Activated B cell treated with CpG ODN at 0.5 μM for 24 hours (primary cell): ENCODE results near the gene LRRC45. TPM values are rescaled to one million over a fixed set of nuclear protein-coding genes. Genes with fewer than 3 reads are reported as not detected.

ENCODE experiments used
- ATAC-seq: fragments of 200-7000 bp; cut with Tn5 transposase; one replicate; pipeline ENCODE4 v1.10.0; 2021; ENCODE audit warnings: low read depth, mild to moderate bottlenecking, moderate library complexity
- CTCF ChIA-PET: fragments of 350-600 bp; sonication (Branson Sonifier 250); formaldehyde crosslinking; loops from one replicate; lab custom pipeline; 2021; ENCODE audit warnings: antibody characterized with exemption; lab: Charles Lee
- POLR2A ChIA-PET: fragments of 350-600 bp; sonication (Branson Sonifier 250); formaldehyde crosslinking; loops from one replicate; lab custom pipeline; 2021; ENCODE audit warnings: antibody characterized with exemption; lab: Charles Lee
- DNase-seq: peaks from one replicate; pipeline ENCODE4 v3.0.0; 2022
- H3K27ac Mint-ChIP-seq: one replicate; pipeline ENCODE4 v1.8.0; 2020; ENCODE audit warnings: mixed read lengths
- H3K27me3 Mint-ChIP-seq: one replicate; pipeline ENCODE4 v1.8.0; 2021; ENCODE audit warnings: mixed read lengths
- H3K36me3 Mint-ChIP-seq: one replicate; pipeline ENCODE4 v1.8.0; 2021; ENCODE audit warnings: low read depth, mixed read lengths
- H3K4me1 Mint-ChIP-seq: one replicate; pipeline ENCODE4 v1.8.0; 2021; ENCODE audit warnings: mixed read lengths
- H3K4me3 Mint-ChIP-seq: one replicate; pipeline ENCODE4 v1.8.0; 2020; ENCODE audit warnings: mild to moderate bottlenecking, mixed read lengths
- H3K9me3 Mint-ChIP-seq: one replicate; pipeline ENCODE4 v1.8.0; 2020; ENCODE audit warnings: mixed read lengths
- intact Hi-C: fragments of 100-400 bp; cut with micrococcal nuclease; formaldehyde crosslinking; loops from one replicate; pipeline ENCODE4 v1.15.1; 2024
- total RNA-seq: library from RNA; stranded (reverse); gene quantifications from 2 replicates; pipeline ENCODE4 v1.2.3, GENCODE V29; 2022
- TF ChIP-seq, protein P1 (sequence below): fragments of 200-600 bp; IDR thresholded peaks from one replicate; pipeline ENCODE4 v1.8.0; 2022; ENCODE audit warnings: antibody characterized with exemption, mild to moderate bottlenecking

The LRRC45 gene
- total RNA-seq, 1 donor from 2014 or later: 10.6 TPM

DNA sequence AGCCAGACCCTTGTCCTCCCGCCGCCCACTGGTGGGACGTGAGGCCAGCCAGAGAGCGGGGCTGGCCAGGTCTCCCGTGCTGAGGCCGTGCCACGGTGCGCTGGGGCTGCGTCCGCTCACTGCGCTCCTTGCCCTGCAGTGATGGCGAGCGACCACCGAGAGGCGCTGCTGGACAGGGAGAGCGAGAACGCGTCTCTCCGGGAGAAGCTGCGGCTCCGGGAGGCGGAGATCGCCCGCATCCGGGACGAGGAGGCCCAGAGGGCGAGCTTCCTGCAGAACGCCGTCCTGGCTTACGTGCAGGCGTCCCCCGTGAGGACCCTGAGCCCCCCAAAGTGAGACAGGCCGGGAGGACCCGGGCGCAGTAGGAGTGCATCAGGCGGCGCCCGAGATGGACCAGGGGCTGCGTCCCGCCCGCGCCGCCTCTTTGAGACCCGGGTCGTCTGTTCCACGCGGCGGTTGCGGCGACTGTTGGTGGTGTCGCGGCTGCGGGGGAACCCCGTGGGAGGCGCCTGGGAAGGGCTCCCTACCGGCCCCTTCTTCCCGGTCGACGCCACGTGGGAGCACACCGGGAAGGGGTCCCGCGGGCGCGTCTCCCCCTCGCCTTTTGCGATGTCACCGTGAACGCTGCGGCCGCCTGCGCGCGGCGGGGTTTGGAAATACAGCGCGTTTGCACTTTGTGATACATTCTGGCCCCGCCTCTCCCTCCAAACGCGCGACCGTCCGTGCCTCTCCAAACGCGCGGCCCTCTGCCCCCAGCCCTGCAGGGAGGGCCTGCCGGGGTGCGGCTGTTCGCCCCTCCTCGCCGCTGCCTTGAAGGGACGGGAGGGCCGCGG, 7.6 kb downstream of the LRRC45 start:
- intact Hi-C loops: loop anchor here (1.0 to 10.0 kb wide), 3 partner anchors 7 to 264 kb away; partner anchors contain the start of gene LRRC45
- Mint-ChIP-seq H3K9me3 (no peaks in the 10 kb centered on the region), H3K4me1 (peaks cover 14% of the 10 kb centered on the region), H3K27ac (no peak overlapping the region), H3K36me3 (peaks cover 7% of the 10 kb centered on the region), H3K27me3 (peaks cover 2% of the 10 kb centered on the region), H3K4me3 (peak overlapping the region; percentile 77)
- DNase-seq (peak; percentile 69), ATAC-seq (peak; percentile 84)
- POLR2A ChIA-PET: interaction anchor here (0.6 to 1.2 kb wide), 3 partner anchors 21 to 68 kb away, joined by 3 to 4 read pairs (median 3); partner anchors contain the start of genes GPS1 and RFNG
- CTCF ChIA-PET: interaction anchor here (0.8 to 2.3 kb wide), 9 partner anchors 11 to 291 kb away, joined by 3 to 15 read pairs (median 4); partner anchors contain the start of gene FASN
- TF ChIP-seq, protein P1, sequence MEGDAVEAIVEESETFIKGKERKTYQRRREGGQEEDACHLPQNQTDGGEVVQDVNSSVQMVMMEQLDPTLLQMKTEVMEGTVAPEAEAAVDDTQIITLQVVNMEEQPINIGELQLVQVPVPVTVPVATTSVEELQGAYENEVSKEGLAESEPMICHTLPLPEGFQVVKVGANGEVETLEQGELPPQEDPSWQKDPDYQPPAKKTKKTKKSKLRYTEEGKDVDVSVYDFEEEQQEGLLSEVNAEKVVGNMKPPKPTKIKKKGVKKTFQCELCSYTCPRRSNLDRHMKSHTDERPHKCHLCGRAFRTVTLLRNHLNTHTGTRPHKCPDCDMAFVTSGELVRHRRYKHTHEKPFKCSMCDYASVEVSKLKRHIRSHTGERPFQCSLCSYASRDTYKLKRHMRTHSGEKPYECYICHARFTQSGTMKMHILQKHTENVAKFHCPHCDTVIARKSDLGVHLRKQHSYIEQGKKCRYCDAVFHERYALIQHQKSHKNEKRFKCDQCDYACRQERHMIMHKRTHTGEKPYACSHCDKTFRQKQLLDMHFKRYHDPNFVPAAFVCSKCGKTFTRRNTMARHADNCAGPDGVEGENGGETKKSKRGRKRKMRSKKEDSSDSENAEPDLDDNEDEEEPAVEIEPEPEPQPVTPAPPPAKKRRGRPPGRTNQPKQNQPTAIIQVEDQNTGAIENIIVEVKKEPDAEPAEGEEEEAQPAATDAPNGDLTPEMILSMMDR: peak; percentile 73

DNA sequence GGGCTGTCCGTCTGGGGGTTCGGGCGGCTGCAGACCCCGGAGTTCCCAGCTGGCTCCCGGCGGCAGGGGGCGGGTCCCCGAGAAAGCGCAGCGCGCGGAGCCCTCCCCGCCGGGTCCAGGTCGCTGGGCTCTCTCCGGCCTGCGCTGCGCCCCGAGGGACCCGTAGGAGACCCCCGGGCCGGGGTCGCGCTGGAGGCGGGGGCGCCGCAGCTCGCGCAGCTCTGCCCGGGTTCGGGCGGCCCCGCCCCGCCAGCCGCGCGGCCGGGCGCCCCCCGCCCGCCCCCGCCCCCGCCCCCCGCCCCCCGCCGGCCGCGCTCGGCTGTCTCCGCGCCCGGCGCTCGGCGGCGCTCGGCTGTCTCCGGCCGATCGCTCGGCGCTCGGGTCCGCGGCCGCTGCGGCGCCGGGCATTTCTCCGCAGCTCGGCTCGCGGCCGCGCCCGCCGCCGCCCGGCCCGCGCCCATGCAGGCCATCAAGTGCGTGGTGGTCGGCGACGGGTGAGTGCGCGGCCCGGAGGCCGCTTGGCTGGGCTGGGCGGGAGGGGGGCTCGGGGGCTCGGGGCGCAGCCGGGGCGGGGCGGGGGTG, 8.3 kb downstream of the LRRC45 start, which contains the start of gene RAC3:
Gene RAC3 (plus strand): TSS at position 376 of the 582 bp plus-strand sequence. CDS start 84 bp downstream, at position 460.
- POLR2A ChIA-PET: interaction anchor here (1.1 kb wide), 1 partner anchor 68 kb away, joined by 4 read pairs; no protein-coding TSS in a partner anchor
- ATAC-seq: peak; percentile 33
- no peaks in the 10 kb centered on the region for H3K9me3 Mint-ChIP-seq
- no peak within 1 kb of the TSS for H3K27ac Mint-ChIP-seq
- no peak for DNase-seq
- H3K4me1 Mint-ChIP-seq: peaks cover 19% of the 10 kb centered on the region
- H3K36me3 Mint-ChIP-seq: peaks cover 7% of the 10 kb centered on the region
- TF ChIP-seq, protein P1: no peak
- CTCF ChIA-PET: interaction anchor here (0.9 to 2.3 kb wide), 4 partner anchors 18 to 174 kb away, joined by 3 to 15 read pairs (median 6); no protein-coding TSS in a partner anchor
- H3K4me3 Mint-ChIP-seq: peak within 1 kb of the TSS; percentile 77
- intact Hi-C loops: loop anchor here (1.0 to 10.0 kb wide), 3 partner anchors 8 to 263 kb away; partner anchors contain the start of gene LRRC45
- peaks cover 2% of the 10 kb centered on the region for H3K27me3 Mint-ChIP-seq

DNA sequence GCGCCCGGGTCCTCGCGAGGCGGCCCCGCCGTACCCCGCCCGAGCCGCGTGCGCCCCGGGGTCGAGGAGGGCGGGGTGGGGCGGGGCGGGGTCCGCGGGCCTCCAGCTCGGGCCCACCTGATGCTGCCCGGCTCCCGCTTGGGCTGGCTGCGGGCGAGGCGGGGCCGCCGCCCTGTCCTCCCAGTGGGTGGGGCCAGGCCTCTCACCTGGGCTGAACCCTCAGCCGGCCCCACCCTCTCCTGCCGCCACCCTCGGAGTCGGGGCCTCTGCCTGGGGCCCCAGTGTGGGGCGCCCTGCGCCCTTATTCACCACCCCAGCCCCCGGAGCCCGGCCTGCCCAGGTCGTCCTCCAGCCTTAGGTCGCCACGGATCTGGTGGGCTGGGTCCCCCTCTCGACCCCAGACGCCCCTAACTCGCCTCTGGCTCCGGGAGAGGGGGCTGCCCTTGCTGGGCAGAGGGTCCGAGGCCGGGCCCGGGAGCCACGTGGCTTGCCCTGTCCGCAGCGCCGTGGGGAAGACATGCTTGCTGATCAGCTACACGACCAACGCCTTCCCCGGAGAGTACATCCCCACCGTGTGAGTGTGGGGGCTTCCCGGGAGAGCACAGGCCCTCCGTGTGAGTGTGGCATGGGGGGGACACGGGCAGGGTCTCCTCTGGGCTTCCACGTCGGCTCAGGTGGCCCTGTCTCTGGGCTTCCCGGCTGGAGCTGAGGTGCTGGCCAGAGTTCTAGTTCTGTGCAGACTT, 9.0 kb downstream of the LRRC45 start:
- Mint-ChIP-seq H3K9me3 (no peaks in the 10 kb centered on the region), H3K4me1 (peaks cover 24% of the 10 kb centered on the region), H3K27ac (no peak overlapping the region), H3K4me3 (no peak overlapping the region), H3K27me3 (peaks cover 2% of the 10 kb centered on the region), H3K36me3 (peaks cover 7% of the 10 kb centered on the region)
- POLR2A ChIA-PET: interaction anchor here (0.6 kb wide), 1 partner anchor 66 kb away, joined by 3 read pairs; the partner anchor contains the start of gene FASN
- TF ChIP-seq, protein P1: no peak
- intact Hi-C loops: loop anchor here (1.0 to 10.0 kb wide), 3 partner anchors 9 to 263 kb away; partner anchors contain the start of gene LRRC45
- no peak for DNase-seq
- ATAC-seq: peak; percentile 27
- CTCF ChIA-PET: interaction anchor here (2.3 kb wide), 1 partner anchor 74 kb away, joined by 9 read pairs; no protein-coding TSS in a partner anchor

DNA sequence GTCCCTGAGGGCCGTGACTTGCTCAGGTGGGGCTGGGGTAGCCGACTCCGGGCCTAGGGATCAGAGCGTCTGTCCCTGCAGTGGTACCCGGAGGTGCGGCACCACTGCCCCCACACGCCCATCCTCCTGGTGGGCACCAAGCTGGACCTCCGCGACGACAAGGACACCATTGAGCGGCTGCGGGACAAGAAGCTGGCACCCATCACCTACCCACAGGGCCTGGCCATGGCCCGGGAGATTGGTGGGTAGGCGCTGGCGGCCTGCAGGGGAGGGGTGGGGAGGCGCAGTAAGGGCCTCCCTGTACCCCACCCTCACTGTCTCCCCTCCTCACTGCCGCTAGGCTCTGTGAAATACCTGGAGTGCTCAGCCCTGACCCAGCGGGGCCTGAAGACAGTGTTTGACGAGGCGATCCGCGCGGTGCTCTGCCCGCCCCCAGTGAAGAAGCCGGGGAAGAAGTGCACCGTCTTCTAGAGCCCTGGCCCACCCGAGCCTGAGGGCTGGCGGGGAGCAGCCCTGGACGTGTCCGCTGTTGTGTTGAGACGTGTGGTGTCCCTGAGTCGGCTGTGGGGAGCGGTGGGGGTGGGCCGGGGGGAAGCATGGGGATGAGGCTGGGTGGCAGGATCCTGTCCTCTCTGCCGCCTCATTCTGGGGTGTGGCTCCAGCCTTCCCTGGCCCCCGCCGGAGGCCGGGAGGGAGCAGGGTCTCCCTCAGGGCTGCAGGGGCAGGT, 10.4 kb downstream of the LRRC45 start:
- DNase-seq (no peak), ATAC-seq (no peak)
- Mint-ChIP-seq H3K36me3 (peaks cover 7% of the 10 kb centered on the region), H3K27ac (no peak overlapping the region), H3K27me3 (peaks cover 2% of the 10 kb centered on the region), H3K4me1 (peaks cover 30% of the 10 kb centered on the region), H3K9me3 (no peaks in the 10 kb centered on the region), H3K4me3 (no peak overlapping the region)
- ChIA-PET CTCF (no interaction called here), POLR2A (no interaction called here)
- TF ChIP-seq, protein P1: no peak
- intact Hi-C loops: loop anchor here (10.0 kb wide), 1 partner anchor 261 kb away; no protein-coding TSS in a partner anchor
